ENCODE results near the gene LDLRAP1. TPM values are rescaled to one million over a fixed set of nuclear protein-coding genes. Genes with fewer than 3 reads are reported as not detected.

Gene LDLRAP1
- total RNA-seq, 4 donors from 2014 or later: 7.3 to 18.1 (median 9.2) TPM

GRCh38 chr1:25519624-25520023, 23.8 kb upstream of the LDLRAP1 start:
- TF ChIP-seq CTCF (IDR thresholded peaks at IDR 0.05; ENCODE audit: low read depth): no peak

DNA sequence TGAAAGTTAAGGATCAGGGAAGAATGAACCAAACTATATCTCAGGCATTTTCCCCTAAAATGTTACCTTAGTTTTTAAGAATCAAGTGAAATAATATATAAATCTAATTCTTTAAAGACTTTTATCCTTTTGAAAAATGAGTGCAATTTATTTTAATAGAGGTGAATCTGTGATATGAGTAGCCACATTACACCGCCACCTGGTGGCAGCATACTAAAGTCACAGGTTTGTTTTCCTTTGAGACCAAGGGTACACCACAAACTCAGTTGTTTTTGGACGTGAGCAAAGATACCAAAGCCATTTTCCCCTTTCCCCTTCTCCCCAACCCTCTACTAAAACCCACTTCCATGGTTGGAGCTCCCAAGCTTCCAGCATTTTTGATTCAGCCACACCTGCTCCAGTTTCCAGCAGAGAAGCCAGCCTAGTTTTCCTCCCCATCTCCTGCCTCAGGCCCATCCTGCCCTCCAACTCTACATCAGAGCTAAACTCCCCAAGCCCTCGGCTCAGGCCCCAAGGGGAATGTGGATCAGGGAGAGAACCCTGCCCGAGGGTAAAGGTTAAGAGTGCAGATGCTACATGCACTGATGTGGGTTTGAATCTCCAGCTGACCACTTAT, 22.9 kb upstream of the LDLRAP1 start:
- no peak for TF ChIP-seq CTCF (IDR thresholded peaks at IDR 0.05; ENCODE audit: low read depth)

DNA sequence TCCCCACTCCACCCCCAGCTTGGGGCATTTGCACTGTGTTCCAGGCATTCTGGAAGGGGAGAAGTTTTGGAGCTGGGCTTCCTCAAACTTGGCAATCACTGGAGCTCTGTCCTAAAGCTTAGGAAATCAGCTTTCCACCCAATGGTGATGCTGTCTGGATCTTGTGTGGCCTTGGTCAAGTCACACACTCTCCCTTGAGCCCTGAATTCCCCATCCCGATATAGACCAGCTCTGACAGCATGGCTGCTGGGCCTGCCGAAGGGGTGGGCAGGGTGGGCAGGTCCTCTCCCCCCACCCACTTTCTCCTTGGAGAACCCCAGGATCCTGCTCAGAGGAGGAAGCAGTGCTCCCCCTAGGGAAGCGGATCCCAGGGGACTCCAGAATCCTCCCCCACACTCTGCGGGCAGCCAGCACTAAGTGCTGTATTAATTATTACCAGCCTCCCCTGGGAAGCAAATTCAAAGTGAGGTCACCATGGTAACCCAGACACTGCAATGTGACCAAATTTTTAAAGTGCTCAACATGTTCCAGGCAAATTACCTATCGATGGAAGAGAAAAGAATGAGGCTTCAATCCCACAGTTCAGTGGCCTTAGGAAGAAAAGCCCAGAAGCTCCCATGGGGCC, 21.3 kb upstream of the LDLRAP1 start:
- no peak for TF ChIP-seq CTCF (IDR thresholded peaks at IDR 0.05; ENCODE audit: low read depth)

DNA sequence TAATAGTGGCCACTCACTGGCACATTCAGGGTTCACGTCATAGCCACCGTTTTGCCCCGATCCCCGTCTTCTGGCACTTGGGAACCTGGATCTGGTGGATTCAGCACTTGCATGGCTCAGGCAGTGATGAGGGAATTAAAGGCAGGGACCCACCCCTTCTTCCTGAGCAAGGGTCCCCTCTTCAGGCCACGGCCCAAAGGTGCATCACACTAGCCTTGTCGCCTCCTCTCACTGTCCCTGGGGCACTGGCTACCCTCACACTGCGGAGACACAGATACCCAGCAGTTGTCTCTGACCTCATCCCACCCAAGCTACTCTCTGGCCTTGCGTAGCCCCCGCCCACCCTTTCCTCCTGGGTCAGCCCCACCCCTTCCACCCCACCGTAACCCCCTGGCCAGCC, 19.9 kb upstream of the LDLRAP1 start:
- TF ChIP-seq CTCF (IDR thresholded peaks at IDR 0.05; ENCODE audit: low read depth): no peak

DNA sequence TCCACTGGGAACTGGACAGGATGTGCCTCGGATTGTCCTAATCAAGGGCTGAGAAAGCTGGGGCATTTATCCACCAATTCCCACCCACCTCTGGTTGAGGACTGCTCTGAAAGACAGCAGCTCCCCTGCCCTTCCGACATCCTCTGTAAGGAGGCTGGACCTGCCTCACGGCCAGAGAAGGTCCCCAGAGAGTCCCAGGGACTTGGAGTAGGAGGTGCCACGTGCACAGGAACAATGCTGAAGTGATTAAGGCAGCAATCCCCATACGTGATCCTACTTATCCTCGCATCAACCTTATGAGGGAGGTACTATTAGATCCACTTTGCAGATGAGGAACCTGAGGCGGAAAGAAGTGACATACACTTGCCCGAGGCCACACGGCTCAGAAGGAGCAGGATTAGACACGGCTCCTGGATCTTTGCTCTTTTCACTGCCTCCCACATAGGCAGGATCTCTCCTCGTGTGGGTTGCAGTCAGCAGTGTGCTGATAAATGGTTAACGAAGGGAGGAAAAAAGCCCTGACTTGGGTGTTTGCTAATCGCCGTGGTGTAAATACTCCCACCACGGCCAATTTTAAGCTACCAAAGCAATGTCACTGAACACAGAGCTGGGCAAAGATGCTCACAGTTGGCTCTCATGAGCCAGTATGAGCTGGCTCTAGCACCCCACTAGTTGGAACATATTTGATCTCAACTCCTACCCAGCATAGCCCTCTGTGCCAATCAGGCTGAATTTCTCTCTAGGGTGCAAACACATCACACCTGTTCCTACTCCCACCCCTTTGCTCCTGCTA, 18.6 kb upstream of the LDLRAP1 start:
- no peak for TF ChIP-seq CTCF (IDR thresholded peaks at IDR 0.05; ENCODE audit: low read depth)

DNA sequence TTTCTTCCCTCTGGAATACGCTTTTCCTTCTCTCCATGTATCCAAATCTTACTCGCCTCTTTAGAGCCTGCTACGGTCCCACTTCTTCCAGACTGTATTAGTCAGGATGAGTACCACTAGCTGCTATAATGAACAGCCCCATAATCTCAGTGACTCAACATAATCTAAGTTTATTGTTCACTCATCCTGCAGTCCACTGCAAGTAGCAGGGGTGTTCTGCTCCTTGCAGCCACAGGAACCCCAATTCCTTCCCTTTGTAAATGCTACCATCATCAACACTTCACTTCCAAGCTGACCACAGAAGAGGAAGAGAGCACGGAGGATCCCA, 18.1 kb upstream of the LDLRAP1 start:
- TF ChIP-seq CTCF (IDR thresholded peaks at IDR 0.05; ENCODE audit: low read depth): no peak

DNA sequence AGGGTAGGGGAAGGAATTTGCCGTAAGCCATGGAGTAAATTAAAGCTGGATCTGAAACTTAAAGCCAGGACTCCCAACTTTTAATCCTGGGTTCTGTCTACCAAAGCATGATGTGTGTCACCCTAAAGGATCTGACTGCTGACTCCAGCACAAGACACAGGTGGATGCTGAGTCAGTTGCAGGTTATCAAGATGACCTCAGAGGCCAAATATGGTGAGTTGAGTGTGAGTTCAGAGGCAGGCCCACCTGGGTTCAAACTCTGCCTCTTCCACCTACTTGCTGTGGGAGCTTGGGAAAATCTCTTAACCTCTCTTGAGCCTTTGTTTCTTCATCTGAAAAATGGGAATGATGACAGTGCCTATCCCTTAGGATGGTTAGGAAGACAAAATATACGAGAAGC, 16.7 kb upstream of the LDLRAP1 start:
- no peak for TF ChIP-seq CTCF (IDR thresholded peaks at IDR 0.05; ENCODE audit: low read depth)

All from subcutaneous adipose tissue (tissue), 4 donors.